DND-41 (cell line): ENCODE measurements around the gene EML6.

Source experiments
- CTCF ChIP-seq: IDR thresholded peaks from 2 replicates; pipeline ENCODE4 v1.5.1; 2012; ENCODE audit warnings: borderline replicate concordance, low read length, moderate library complexity, mild to moderate bottlenecking; ENCODE audit not compliant: poor library complexity, severe bottlenecking; ENCODE audit errors: extremely low read depth
- EZH2 ChIP-seq: IDR thresholded peaks from 3 replicates; pipeline ENCODE4 v1.6.1; 2012; ENCODE audit warnings: borderline replicate concordance, low read depth, mild to moderate bottlenecking, moderate library complexity, low read length, inconsistent platforms; ENCODE audit not compliant: severe bottlenecking

GRCh38 chr2:54858021-54858681 lies 134.7 kb downstream of the EML6 start:
- TF ChIP-seq CTCF (no peak), EZH2 (no peak)
